Lower lobe of right lung (tissue), 2 donors: ENCODE measurements around the gene ASCC1. TPM values are rescaled to one million over a fixed set of nuclear protein-coding genes. Genes with fewer than 3 reads are reported as not detected.

Experiments
- ATAC-seq, 2 donors: fragments of 200-7000 bp; cut with Tn5 transposase; one replicate each; pipeline ENCODE4 v1.9.1; 2020 to 2022; ENCODE audit warnings: mild to moderate bottlenecking in 2 of 2, moderate library complexity in 2 of 2
- DNase-seq: peaks from one replicate; pipeline ENCODE4 v3.0.0-alpha.2; 2020
- H3K27ac ChIP-seq: fragments of 200-600 bp; one replicate; pipeline ENCODE4 v1.8.0; 2022
- H3K27me3 ChIP-seq: fragments of 200-600 bp; one replicate; pipeline ENCODE4 v1.8.0; 2022; ENCODE audit warnings: low read depth
- H3K36me3 ChIP-seq: fragments of 200-600 bp; one replicate; pipeline ENCODE4 v1.8.0; 2022; ENCODE audit warnings: mild to moderate bottlenecking
- H3K4me1 ChIP-seq: fragments of 200-600 bp; one replicate; pipeline ENCODE4 v1.8.0; 2022
- H3K4me3 ChIP-seq: fragments of 200-600 bp; one replicate; pipeline ENCODE4 v1.8.0; 2022; ENCODE audit warnings: mild to moderate bottlenecking
- H3K9me3 ChIP-seq: fragments of 200-600 bp; one replicate; pipeline ENCODE4 v1.8.0; 2022
- CTCF ChIP-seq: fragments of 200-600 bp; IDR thresholded peaks from one replicate; pipeline ENCODE4 v1.8.0; 2022; ENCODE audit warnings: antibody characterized with exemption, mild to moderate bottlenecking
- intact Hi-C: fragments of 100-400 bp; cut with DNase I; formaldehyde crosslinking; loops from one replicate; pipeline ENCODE4 v1.11.0; 2022
- long read RNA-seq: library from polyadenylated mRNA; unstranded; transcript quantifications from one replicate; pipeline ENCODE4 v2.0.0, GENCODE V29; 2021
- total RNA-seq: library from RNA; stranded (reverse); fragmentation: NEBNext Ultra II Directional; extraction: Animal tissue kit (Norgen Biotek cat#: 25700); gene quantifications from one replicate; pipeline ENCODE4 v1.2.1, GENCODE V29; 2021
- donor health status: DM: no; HTN: yes; CAD: no; lungs with severe emphysema.

The ASCC1 gene
- 23.9 TPM for total RNA-seq
- long read RNA-seq, transcript ASCC1-202 (10 exons, 2,002 nt), result major isoform, 7 of 22 reads
- long read RNA-seq, partial matches to known transcripts, result 1 of 22 reads
- long read RNA-seq, other reads (novel, unspliced or antisense), result 14 of 22 reads

DNA sequence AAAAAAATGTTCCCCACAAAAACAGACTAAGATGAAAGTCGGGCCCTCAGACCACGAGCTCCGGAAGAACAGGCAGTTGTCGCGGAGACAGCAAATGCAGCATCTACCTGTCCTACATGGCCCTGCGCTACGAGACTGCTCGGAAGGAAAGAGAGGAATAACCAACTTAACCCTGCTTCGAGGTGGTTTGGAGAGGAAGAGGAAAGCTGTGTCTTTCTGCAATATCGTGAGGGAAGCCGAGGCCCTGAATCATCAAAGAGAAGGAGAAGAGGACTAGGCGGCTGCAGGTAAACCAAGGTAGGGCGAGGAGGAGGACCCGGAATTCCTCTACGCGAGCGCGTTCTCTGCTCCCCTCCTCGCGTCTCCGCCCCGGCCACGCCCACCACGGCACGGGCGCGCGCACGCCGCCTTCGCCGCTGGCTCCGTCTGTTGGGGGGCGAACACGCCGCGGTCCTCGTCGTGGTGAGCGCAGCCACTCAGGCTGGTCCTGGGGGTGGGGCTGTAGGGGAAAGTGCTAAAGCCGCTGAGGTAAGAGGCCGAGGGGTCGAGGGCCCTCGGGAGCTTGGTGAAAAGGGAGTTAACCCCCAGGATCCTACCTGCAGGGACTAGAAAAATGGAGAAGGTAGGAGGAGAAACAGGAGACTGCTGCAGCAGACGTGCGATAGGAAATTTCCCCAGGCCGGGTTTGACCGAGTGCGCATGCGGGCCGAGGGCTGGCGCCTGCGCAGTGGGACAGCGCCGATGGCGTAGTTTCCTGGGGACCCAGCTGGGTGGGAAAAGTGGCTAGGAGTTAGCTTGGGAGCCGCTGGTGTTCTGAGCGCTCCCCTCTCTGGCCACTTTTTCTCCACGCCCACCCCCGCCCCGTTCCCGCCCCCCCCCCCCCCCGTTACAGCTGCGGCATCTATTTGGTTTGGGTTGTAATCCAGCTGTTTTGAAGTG, at the start of gene ASCC1, which contains the start of gene ANAPC16:
Gene ASCC1 (minus strand): TSS at position 666 of the 939 bp plus-strand sequence. CDS start 2,978 bp downstream, outside the sequence.
Gene ANAPC16 (plus strand): TSS at position 402 of the 939 bp plus-strand sequence. CDS start 7,903 bp downstream, outside the sequence.
- TF ChIP-seq CTCF, result no peak
- Histone ChIP-seq H3K27ac (peak within 1 kb of the TSS; percentile 98), H3K4me3 (peak within 1 kb of the TSS; percentile 68), H3K9me3 (no peaks in the 10 kb centered on the region), H3K36me3 (peaks cover 26% of the 10 kb centered on the region), H3K4me1 (peaks cover 45% of the 10 kb centered on the region), H3K27me3 (no peaks in the 10 kb centered on the region)
- DNase-seq, result peak; percentile 94
- intact Hi-C loops, result no loop called here
- ATAC-seq, result peak; percentile 98 to 99

- H3K9me3 ChIP-seq, result no peaks in the 10 kb centered on the region
- no peaks in the 10 kb centered on the region for H3K27me3 ChIP-seq
- intact Hi-C loops, result no loop called here
- TF ChIP-seq CTCF, result no peak
- H3K27ac ChIP-seq, result no peak overlapping the region
- peaks cover 31% of the 10 kb centered on the region for H3K4me1 ChIP-seq
- no peak for DNase-seq
- no peak for ATAC-seq
- H3K36me3 ChIP-seq, result no peaks in the 10 kb centered on the region
- no peak overlapping the region for H3K4me3 ChIP-seq
Measured at GRCh38 chr10:72265508-72265907, 49.4 kb upstream of the ASCC1 start.

DNA sequence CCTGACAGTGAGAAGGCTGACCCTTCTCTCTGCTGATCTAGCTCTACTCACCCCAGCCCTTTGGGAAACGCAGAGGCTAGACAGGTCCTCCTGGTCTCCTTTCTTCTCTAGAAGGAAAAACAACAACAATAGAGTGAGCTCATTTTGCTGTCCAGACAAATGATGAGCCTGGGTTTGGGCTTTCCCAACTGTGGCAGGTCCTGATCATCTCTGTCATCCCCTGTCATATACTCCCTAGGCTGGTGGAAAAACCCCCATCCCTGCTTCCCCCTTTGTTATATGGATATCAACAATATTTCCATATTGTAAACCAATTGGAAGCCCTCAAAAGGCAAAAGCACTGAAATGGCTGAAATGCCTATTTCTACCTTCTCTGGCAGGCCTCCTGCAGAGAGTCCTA, 48.5 kb upstream of the ASCC1 start:
- DNase-seq (no peak), ATAC-seq (no peak)
- no peak for TF ChIP-seq CTCF
- intact Hi-C loops, result no loop called here
- H3K27me3 ChIP-seq, result no peaks in the 10 kb centered on the region
- no peak overlapping the region for H3K27ac ChIP-seq
- no peaks in the 10 kb centered on the region for H3K36me3 ChIP-seq
- no peaks in the 10 kb centered on the region for H3K9me3 ChIP-seq
- no peak overlapping the region for H3K4me3 ChIP-seq
- peaks cover 41% of the 10 kb centered on the region for H3K4me1 ChIP-seq

GRCh38 chr10:72263613-72264241, 47.7 kb upstream of the ASCC1 start:
- H3K27ac ChIP-seq, result peak overlapping the region; percentile 56
- H3K9me3 ChIP-seq, result no peaks in the 10 kb centered on the region
- no peaks in the 10 kb centered on the region for H3K36me3 ChIP-seq
- no peak for TF ChIP-seq CTCF
- peaks cover 47% of the 10 kb centered on the region for H3K4me1 ChIP-seq
- DNase-seq (peak; percentile 73), ATAC-seq (no peak)
- no peaks in the 10 kb centered on the region for H3K27me3 ChIP-seq
- intact Hi-C loops, result no loop called here
- H3K4me3 ChIP-seq, result no peak overlapping the region

DNA sequence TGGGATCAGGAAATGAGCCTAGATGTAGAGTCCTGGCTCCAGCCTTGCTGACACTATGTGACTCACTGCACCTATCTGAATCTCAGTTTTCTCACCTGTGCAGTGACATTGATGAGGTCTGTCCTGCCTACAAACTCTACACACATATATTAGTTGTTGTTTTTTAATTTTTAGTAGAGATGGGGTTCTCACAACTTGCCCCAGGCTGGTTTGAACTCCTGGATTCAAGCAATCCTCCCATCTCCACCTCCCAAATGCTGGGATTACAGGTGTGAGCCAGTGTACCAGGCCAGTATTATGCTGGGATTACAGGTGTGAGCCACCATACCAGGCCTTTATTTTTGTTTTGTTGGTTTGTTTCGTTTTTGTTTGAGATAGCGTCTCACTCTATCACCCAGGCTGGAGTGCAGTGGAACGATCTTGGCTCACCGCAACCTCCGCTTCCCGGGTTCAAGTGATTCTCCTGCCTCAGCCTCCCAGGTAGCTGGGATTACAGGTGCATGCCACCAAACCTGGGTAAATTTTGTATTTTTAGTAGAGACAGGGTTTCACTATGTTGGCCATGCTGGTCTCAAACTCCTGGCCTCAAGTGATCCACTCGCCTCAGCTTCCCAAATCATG, 45.8 kb upstream of the ASCC1 start:
- peak overlapping the region; percentile 59 for H3K4me3 ChIP-seq
- H3K4me1 ChIP-seq, result peaks cover 58% of the 10 kb centered on the region
- H3K27ac ChIP-seq, result peak overlapping the region; percentile 92
- DNase-seq (no peak), ATAC-seq (no peak)
- no peak for TF ChIP-seq CTCF
- no peaks in the 10 kb centered on the region for H3K9me3 ChIP-seq
- intact Hi-C loops, result no loop called here
- H3K36me3 ChIP-seq, result no peaks in the 10 kb centered on the region
- H3K27me3 ChIP-seq, result no peaks in the 10 kb centered on the region
